GM19193 (cell line): ENCODE data around the gene HSPA8.

ENCODE experiments used
- POLR2A ChIP-seq: IDR thresholded peaks from 4 replicates; pipeline ENCODE4 v1.6.1; 2011; ENCODE audit not compliant: insufficient read depth, insufficient read length; ENCODE audit errors: extremely low read depth

The HSPA8 gene

GRCh38 chr11:123033895-123034294, 28.0 kb downstream of the HSPA8 start:
- TF ChIP-seq POLR2A: no peak

DNA sequence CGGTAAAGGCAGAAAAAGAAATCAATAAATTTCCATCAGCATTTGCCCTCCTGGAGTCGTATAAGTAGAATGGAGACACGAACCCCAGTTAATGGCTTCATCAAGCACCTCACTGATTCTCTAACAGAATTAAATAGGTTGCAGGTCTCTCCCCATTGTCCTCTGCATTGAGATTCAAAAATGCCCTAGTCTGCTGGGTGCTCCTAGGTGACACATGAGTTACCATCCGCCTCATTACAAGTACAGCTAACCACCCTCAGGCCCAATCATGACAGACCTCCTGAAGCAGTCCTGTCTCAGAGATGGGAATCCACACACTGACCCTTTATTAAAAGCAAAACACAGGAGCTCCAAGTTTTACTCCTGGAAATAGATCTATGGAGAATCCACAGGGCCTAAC, 31.4 kb downstream of the HSPA8 start:
- no peak for TF ChIP-seq POLR2A

GRCh38 chr11:123020968-123021367, 41.0 kb downstream of the HSPA8 start:
- TF ChIP-seq POLR2A: no peak

GRCh38 chr11:123018702-123019101, 43.2 kb downstream of the HSPA8 start:
- TF ChIP-seq POLR2A: no peak

DNA sequence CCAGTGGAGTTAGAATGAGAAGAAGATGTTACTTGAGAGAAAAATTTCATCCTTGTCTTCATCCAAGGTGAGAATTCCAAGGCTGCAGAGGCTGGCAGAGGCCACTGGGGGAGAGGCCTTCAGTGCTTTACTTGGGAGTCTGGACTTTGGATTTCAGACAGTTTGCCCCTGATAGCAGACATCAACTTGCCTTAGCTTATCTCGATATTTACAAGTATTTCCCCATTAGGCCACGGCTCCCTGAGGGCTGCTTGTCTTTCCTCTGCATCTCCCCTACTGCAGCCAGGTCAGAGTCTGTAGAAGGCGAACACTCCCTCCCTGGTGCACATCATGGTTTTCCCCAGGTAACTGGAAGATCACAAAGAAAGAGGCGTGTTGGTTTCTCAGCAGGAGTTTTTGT, 50.4 kb downstream of the HSPA8 start:
- TF ChIP-seq POLR2A: no peak
